Keratinocyte (primary cell): ENCODE measurements around the gene TOP3B.

Source experiments
- EZH2 ChIP-seq: IDR thresholded peaks from one replicate; pipeline ENCODE4 v1.6.1; 2012; ENCODE audit warnings: inconsistent platforms, mild to moderate bottlenecking, low read length, moderate library complexity
- TF ChIP-seq, protein P1 (sequence below), 3 experiments: IDR thresholded peaks in 1 of 3; conservative IDR thresholded peaks in 1 of 3; optimal IDR thresholded peaks in 1 of 3; 2 replicates in 2 of 3; 3 replicates in 1 of 3; pipeline versions ENCODE3 to v1.5.1; 2011; ENCODE audit warnings: low read length in 3 of 3, mild to moderate bottlenecking in 3 of 3, moderate library complexity in 2 of 3, control low read depth in 1 of 3, inconsistent platforms in 1 of 3; ENCODE audit not compliant: insufficient read depth in 2 of 3; ENCODE audit errors: extremely low read depth in 1 of 3

DNA sequence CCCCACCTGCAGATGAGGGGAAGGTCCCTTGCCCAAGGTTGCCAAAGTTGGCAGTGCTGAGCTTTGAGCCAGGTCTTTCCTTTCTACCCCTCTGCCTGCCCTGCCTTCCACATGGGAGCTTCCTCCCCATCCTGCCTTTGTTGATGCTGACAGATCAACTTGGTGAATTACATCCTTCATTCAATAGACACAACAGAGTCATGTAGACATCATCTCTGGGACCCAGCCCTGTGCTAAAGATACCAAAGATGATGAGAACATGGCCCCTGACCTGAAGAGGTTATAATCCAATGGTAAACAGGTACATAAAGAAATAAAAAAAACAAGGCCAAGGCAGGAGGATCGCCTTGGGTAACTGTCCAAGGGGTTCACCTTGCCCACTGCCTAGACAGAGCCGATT, 72.7 kb downstream of the TOP3B start:
- TF ChIP-seq, protein P1, sequence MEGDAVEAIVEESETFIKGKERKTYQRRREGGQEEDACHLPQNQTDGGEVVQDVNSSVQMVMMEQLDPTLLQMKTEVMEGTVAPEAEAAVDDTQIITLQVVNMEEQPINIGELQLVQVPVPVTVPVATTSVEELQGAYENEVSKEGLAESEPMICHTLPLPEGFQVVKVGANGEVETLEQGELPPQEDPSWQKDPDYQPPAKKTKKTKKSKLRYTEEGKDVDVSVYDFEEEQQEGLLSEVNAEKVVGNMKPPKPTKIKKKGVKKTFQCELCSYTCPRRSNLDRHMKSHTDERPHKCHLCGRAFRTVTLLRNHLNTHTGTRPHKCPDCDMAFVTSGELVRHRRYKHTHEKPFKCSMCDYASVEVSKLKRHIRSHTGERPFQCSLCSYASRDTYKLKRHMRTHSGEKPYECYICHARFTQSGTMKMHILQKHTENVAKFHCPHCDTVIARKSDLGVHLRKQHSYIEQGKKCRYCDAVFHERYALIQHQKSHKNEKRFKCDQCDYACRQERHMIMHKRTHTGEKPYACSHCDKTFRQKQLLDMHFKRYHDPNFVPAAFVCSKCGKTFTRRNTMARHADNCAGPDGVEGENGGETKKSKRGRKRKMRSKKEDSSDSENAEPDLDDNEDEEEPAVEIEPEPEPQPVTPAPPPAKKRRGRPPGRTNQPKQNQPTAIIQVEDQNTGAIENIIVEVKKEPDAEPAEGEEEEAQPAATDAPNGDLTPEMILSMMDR (optimal IDR thresholded peaks at IDR 0.05 in 1 of 3, IDR thresholded peaks at IDR 0.05 in 1 of 3, conservative IDR thresholded peaks at IDR 0.05 in 1 of 3; ENCODE audit: extremely low read depth in 1 of 3, insufficient read depth in 2 of 3, low read length in 3 of 3): no peak
- TF ChIP-seq EZH2: no peak
